ENCODE measurements around the gene RSPO1. TPM values are rescaled to one million over a fixed set of nuclear protein-coding genes. Genes with fewer than 3 reads are reported as not detected.
"Not testable (repeated sequence)": the region's sequence is repeated elsewhere in the genome, so short reads cannot be mapped to it uniquely, and the experiment has no call there.

Gene RSPO1
- total RNA-seq, 1 donor from 2014 or later = not detected

GRCh38 chr1:37595440-37596181 is 39.1 kb downstream of the RSPO1 start, which contains the start of gene GNL2:
TSS of gene GNL2 (minus strand) at chr1:37595937. CDS start at chr1:37595822, 115 bp downstream.
- peaks cover 28% of the 10 kb centered on the region for H3K36me3 ChIP-seq (ENCODE audit: insufficient read depth, low read length)
- H3K9me3 ChIP-seq (ENCODE audit: insufficient read depth, low read depth, low read length) = no peaks in the 10 kb centered on the region
- peak; percentile 89 for DNase-seq (ENCODE audit: low read depth)
- H3K36me3 Mint-ChIP-seq (ENCODE audit: low read depth, unreplicated experiment) = peaks cover 3% of the 10 kb centered on the region
- H3K4me3 ChIP-seq (ENCODE audit: insufficient read depth, low read depth, low read length) = peak within 1 kb of the TSS; percentile 89
- peaks cover 50% of the 10 kb centered on the region for H3K79me2 ChIP-seq (ENCODE audit: insufficient read depth, low read length)
- TF ChIP-seq EZH2 (IDR thresholded peaks at IDR 0.05; ENCODE audit: insufficient read depth, low read length) = no peak
- TF ChIP-seq, protein P1, sequence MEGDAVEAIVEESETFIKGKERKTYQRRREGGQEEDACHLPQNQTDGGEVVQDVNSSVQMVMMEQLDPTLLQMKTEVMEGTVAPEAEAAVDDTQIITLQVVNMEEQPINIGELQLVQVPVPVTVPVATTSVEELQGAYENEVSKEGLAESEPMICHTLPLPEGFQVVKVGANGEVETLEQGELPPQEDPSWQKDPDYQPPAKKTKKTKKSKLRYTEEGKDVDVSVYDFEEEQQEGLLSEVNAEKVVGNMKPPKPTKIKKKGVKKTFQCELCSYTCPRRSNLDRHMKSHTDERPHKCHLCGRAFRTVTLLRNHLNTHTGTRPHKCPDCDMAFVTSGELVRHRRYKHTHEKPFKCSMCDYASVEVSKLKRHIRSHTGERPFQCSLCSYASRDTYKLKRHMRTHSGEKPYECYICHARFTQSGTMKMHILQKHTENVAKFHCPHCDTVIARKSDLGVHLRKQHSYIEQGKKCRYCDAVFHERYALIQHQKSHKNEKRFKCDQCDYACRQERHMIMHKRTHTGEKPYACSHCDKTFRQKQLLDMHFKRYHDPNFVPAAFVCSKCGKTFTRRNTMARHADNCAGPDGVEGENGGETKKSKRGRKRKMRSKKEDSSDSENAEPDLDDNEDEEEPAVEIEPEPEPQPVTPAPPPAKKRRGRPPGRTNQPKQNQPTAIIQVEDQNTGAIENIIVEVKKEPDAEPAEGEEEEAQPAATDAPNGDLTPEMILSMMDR (IDR thresholded peaks at IDR 0.05; ENCODE audit: insufficient read depth, low read depth, low read length) = no peak
- peaks cover 9% of the 10 kb centered on the region for H3K4me1 ChIP-seq (ENCODE audit: insufficient read depth, low read length)
- H3K4me2 ChIP-seq (ENCODE audit: low read length) = peak within 1 kb of the TSS; percentile 96
- H4K20me1 ChIP-seq (ENCODE audit: insufficient read depth, low read length) = peaks cover 33% of the 10 kb centered on the region
- peak within 1 kb of the TSS; percentile 92 for H3K9ac ChIP-seq (ENCODE audit: low read length)
- peaks cover under 1% of the 10 kb centered on the region for H3K27me3 ChIP-seq (ENCODE audit: insufficient read depth, low read length)
- FAIRE-seq = no peak
- peaks cover 16% of the 10 kb centered on the region for H3K4me1 Mint-ChIP-seq (ENCODE audit: low read depth, unreplicated experiment)
- H3K27ac Mint-ChIP-seq (ENCODE audit: unreplicated experiment) = peak within 1 kb of the TSS; percentile 99
- peak within 1 kb of the TSS; percentile 96 for H2AFZ ChIP-seq (ENCODE audit: low read depth, low read length)
- peaks cover 22% of the 10 kb centered on the region for H3K27me3 Mint-ChIP-seq (ENCODE audit: low read depth, unreplicated experiment)
- H3K27ac ChIP-seq (ENCODE audit: low read depth, low read length) = peak within 1 kb of the TSS; percentile 88
- no peaks in the 10 kb centered on the region for H3K9me3 Mint-ChIP-seq (ENCODE audit: unreplicated experiment)
- H3K4me3 Mint-ChIP-seq (ENCODE audit: unreplicated experiment) = peak within 1 kb of the TSS; percentile 100

DNA sequence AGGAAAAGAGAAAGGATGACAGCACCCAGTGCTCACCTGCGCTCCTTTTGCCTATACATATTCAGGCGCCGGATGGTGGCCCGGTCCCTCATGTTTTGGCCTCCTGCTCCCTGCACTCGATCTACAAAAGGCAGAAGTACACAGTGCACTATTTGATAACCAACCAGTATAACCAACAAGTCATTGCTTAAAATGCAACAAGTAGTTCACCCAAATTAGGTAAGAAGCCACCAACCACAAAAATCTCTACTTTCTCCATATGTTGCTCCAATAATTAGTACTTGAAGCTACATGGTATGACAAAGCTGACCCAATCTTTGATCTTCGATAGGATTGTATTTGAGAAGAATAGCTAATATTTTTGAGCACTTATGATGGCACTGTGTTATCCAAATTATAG is 41.0 kb downstream of the RSPO1 start:
- Histone ChIP-seq H3K79me2 (ENCODE audit: insufficient read depth, low read length) (peaks cover 65% of the 10 kb centered on the region), H3K36me3 (ENCODE audit: insufficient read depth, low read length) (peaks cover 42% of the 10 kb centered on the region), H2AFZ (ENCODE audit: low read depth, low read length) (no peak overlapping the region), H3K4me3 (ENCODE audit: insufficient read depth, low read depth, low read length) (no peak overlapping the region), H3K9ac (ENCODE audit: low read length) (no peak overlapping the region), H3K27ac (ENCODE audit: low read depth, low read length) (no peak overlapping the region), H3K9me3 (ENCODE audit: insufficient read depth, low read depth, low read length) (no peaks in the 10 kb centered on the region), H4K20me1 (ENCODE audit: insufficient read depth, low read length) (peaks cover 36% of the 10 kb centered on the region), H3K4me2 (ENCODE audit: low read length) (peak overlapping the region; percentile 96), H3K27me3 (ENCODE audit: insufficient read depth, low read length) (no peaks in the 10 kb centered on the region), H3K4me1 (ENCODE audit: insufficient read depth, low read length) (peaks cover 9% of the 10 kb centered on the region)
- TF ChIP-seq, protein P1 (IDR thresholded peaks at IDR 0.05; ENCODE audit: insufficient read depth, low read depth, low read length) = no peak
- TF ChIP-seq EZH2 (IDR thresholded peaks at IDR 0.05; ENCODE audit: insufficient read depth, low read length) = no peak
- peaks cover 3% of the 10 kb centered on the region for H3K36me3 Mint-ChIP-seq (ENCODE audit: low read depth, unreplicated experiment)
- H3K4me1 Mint-ChIP-seq (ENCODE audit: low read depth, unreplicated experiment) = peaks cover 16% of the 10 kb centered on the region
- no peaks in the 10 kb centered on the region for H3K9me3 Mint-ChIP-seq (ENCODE audit: unreplicated experiment)
- peak overlapping the region; percentile 73 for H3K4me3 Mint-ChIP-seq (ENCODE audit: unreplicated experiment)
- FAIRE-seq = no peak
- H3K27ac Mint-ChIP-seq (ENCODE audit: unreplicated experiment) = no peak overlapping the region
- DNase-seq (ENCODE audit: low read depth) = no peak
- H3K27me3 Mint-ChIP-seq (ENCODE audit: low read depth, unreplicated experiment) = peaks cover 10% of the 10 kb centered on the region

DNA sequence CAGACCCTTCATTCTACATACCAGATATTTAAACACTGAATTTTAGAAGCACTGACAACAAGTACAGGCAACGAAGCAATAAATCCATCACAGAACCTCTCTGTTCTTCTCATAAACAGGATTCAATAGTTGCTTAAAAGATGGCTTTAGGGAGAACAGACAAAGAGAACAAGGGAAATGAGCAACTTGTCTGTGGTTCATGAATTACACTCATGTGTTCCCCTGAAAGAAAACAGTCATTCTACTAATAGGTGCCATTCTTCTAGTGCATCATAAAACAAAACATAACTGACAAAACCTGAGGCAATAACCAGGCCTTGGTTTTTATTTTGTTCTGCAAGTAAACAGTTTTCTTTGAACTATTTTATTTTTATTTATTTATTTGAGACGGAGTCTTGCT is 45.8 kb downstream of the RSPO1 start:
- Histone ChIP-seq H3K4me1 (ENCODE audit: insufficient read depth, low read length) (peaks cover 3% of the 10 kb centered on the region), H3K36me3 (ENCODE audit: insufficient read depth, low read length) (peaks cover 69% of the 10 kb centered on the region), H3K9ac (ENCODE audit: low read length) (no peak overlapping the region), H3K27ac (ENCODE audit: low read depth, low read length) (no peak overlapping the region), H2AFZ (ENCODE audit: low read depth, low read length) (no peak overlapping the region), H3K9me3 (ENCODE audit: insufficient read depth, low read depth, low read length) (no peaks in the 10 kb centered on the region), H3K79me2 (ENCODE audit: insufficient read depth, low read length) (peaks cover 74% of the 10 kb centered on the region), H3K27me3 (ENCODE audit: insufficient read depth, low read length) (no peaks in the 10 kb centered on the region), H3K4me2 (ENCODE audit: low read length) (no peak overlapping the region), H4K20me1 (ENCODE audit: insufficient read depth, low read length) (peaks cover 54% of the 10 kb centered on the region), H3K4me3 (ENCODE audit: insufficient read depth, low read depth, low read length) (no peak overlapping the region)
- Mint-ChIP-seq H3K27ac (ENCODE audit: unreplicated experiment) (no peak overlapping the region), H3K36me3 (ENCODE audit: low read depth, unreplicated experiment) (peaks cover 10% of the 10 kb centered on the region), H3K27me3 (ENCODE audit: low read depth, unreplicated experiment) (no peaks in the 10 kb centered on the region), H3K9me3 (ENCODE audit: unreplicated experiment) (no peaks in the 10 kb centered on the region), H3K4me3 (ENCODE audit: unreplicated experiment) (no peak overlapping the region), H3K4me1 (ENCODE audit: low read depth, unreplicated experiment) (peaks cover 5% of the 10 kb centered on the region)
- TF ChIP-seq EZH2 (IDR thresholded peaks at IDR 0.05; ENCODE audit: insufficient read depth, low read length) = no peak
- TF ChIP-seq, protein P1 (IDR thresholded peaks at IDR 0.05; ENCODE audit: insufficient read depth, low read depth, low read length) = no peak
- no peak for DNase-seq (ENCODE audit: low read depth)
- no peak for FAIRE-seq

- Histone ChIP-seq H3K79me2 (ENCODE audit: insufficient read depth, low read length) (peaks cover 32% of the 10 kb centered on the region), H3K36me3 (ENCODE audit: insufficient read depth, low read length) (peaks cover 61% of the 10 kb centered on the region), H4K20me1 (ENCODE audit: insufficient read depth, low read length) (peaks cover 31% of the 10 kb centered on the region)
- H3K4me3 ChIP-seq (ENCODE audit: insufficient read depth, low read depth, low read length); H3K4me1 Mint-ChIP-seq (ENCODE audit: low read depth, unreplicated experiment); FAIRE-seq; H3K4me1 ChIP-seq (ENCODE audit: insufficient read depth, low read length); H3K27ac Mint-ChIP-seq (ENCODE audit: unreplicated experiment); DNase-seq (ENCODE audit: low read depth); H3K27me3 Mint-ChIP-seq (ENCODE audit: low read depth, unreplicated experiment); H3K9me3 Mint-ChIP-seq (ENCODE audit: unreplicated experiment); H3K27me3 ChIP-seq (ENCODE audit: insufficient read depth, low read length); H3K4me2 ChIP-seq (ENCODE audit: low read length); H3K27ac ChIP-seq (ENCODE audit: low read depth, low read length); H3K4me3 Mint-ChIP-seq (ENCODE audit: unreplicated experiment); H3K9me3 ChIP-seq (ENCODE audit: insufficient read depth, low read depth, low read length); H2AFZ ChIP-seq (ENCODE audit: low read depth, low read length); H3K9ac ChIP-seq (ENCODE audit: low read length): not testable (repeated sequence)
- peaks cover 16% of the 10 kb centered on the region for H3K36me3 Mint-ChIP-seq (ENCODE audit: low read depth, unreplicated experiment)
These were observed 50.1 kb downstream of the RSPO1 start for GRCh38 chr1:37584544-37584943.

All from astrocyte (in vitro differentiated cells and primary cell).